HG03378 (cell line): ENCODE data around the gene PSMC3.
A peak's percentile ranks its signal among the peaks of the same experiment; 100 is the strongest.

Experiments used
- ATAC-seq: cut with Tn5 transposase; IDR thresholded peaks from one replicate; pipeline ENCODE4 v1.9.1; 2021; ENCODE audit warnings: mild to moderate bottlenecking, moderate library complexity; ENCODE audit not compliant: unreplicated experiment

Gene PSMC3

GRCh38 chr11:47377571-47378009 lies 48.6 kb downstream of the PSMC3 start:
- no peak for ATAC-seq

DNA sequence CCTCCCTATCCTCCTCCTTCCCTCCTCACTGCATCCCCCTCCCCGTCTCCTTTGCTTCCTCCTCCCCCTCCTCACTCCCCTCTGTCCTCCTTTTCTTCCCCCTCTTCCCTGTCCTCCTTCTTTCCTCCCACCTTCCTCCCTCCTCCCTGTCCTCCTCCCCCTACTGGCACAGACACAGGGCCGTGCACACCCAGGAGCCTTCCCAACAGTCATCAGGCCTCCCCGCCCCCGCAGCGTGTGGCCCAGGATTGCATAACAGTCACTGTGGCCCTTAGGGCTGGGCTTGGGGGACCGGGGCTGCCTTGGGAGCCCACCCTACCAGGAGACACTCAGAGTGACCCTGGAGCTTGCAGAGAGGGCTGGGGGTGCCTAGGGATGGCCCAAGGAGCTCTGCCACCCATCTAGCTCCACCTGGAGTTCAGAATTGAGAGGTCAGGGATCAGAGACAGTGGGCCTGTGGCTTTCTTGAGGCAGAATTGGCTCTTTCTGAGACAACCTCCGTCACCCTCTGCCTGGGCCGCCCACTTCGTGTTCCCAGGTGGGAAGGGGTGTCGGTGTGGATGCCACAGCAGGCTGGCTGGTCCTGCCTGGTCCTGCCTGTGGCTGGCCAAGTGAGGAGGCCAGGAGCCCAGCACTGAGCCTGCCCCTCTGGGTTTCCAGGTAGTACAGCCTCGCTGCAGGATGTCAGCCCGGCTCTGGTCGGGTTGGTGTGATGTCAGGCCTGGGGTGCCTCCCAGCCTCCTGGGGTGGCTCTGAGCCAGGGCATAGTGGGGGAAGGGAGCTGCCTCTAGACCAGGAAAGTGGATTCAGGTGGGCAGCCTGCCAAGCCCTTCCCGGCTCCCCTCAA lies 49.5 kb downstream of the PSMC3 start:
- ATAC-seq, result no peak

GRCh38 chr11:47376107-47376524 lies 50.1 kb downstream of the PSMC3 start:
- ATAC-seq, result no peak

- ATAC-seq, result no peak
Observed at GRCh38 chr11:47375546-47376085, 50.6 kb downstream of the PSMC3 start.

GRCh38 chr11:47375020-47375419 lies 51.2 kb downstream of the PSMC3 start:
- ATAC-seq, result no peak

DNA sequence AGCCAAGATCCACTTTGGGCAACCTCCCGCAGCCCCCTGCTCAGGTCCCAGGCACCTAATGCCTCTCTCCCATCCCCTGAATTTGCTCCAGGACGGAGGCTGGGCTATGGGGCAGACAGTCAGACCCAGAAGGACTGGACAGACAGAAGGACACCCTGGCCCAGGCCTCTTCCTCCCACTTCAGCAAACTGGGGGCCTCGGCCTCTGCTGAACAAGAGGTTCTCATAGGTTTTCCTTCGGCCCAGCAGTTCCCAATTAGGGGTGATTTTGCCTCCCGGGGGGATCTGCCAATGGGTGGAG lies 51.6 kb downstream of the PSMC3 start:
- ATAC-seq, result no peak

DNA sequence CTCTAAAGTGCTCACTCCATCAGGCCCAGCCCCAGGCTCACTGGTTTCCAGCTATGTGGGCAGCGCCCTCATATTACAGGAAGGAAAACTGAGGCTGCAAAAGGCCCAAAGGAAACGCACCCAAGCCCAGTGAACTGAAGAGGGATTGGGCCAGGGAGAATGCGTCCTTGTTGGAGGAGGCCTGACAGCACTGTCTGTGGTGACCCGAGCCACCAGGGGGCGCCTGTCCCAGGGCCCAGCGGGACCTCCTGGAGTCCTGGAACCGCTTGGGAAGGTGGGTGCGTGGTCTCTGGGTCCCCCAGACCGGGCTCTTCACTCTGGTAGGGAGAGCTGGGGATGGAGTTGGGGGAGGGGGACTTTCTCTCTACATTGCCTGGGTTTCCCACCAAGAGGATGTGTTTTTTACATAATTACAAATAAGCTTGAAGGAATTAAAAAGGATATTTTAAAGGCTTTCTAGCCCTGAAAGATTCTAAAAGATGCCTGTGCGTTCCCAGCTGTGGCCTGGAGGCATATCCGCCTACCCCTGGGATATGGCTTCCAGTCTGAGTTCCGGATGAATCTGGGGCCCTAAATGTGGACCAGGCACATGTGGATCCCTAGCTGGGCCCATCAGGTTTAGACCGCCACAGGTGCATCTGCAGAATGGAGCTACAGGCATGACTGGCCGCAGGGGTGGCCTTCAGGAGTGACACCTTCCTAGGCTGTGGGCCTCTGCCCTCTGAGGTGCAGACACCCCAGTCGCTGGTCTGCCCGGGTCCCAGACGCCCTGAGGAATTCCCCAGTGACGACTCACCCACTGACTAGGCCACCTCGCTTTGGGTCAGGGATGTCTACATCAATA lies 52.1 kb downstream of the PSMC3 start:
- peak; percentile 40 for ATAC-seq

GRCh38 chr11:47372422-47372821 lies 53.8 kb downstream of the PSMC3 start:
- ATAC-seq, result no peak

- no peak for ATAC-seq
Observed at GRCh38 chr11:47369676-47370075, 56.6 kb downstream of the PSMC3 start.
